Fibroblast of peridontal ligament (primary cell): ENCODE results near the gene SLC5A4.
"Not testable (repeated sequence)": the region's sequence is repeated elsewhere in the genome, so short reads cannot be mapped to it uniquely, and the experiment has no call there.

Experiments
- DNase-seq: peaks from one replicate; pipeline ENCODE4 v3.0.0-alpha.2; 2010; ENCODE audit errors: extremely low read depth

Gene SLC5A4

DNA sequence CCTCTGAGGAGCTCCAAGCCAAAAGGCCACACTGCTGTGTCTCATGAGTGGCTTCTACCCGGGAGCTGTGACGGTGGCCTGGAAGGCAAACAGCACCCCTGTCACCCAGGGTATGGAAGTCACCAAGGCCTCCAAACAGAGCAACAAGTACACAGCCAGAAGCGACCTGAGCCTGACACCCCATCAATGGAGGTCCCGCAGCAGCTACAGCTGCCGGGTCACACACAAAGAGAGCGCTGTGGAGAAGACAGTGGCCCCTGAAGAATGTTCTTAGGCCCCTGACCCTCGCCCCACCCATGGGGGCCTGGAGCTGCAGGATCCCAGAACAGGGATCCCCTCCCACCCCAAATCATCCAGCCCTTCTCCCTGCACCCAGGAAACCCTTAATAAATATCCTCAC is 55.2 kb downstream of the SLC5A4 start:
- DNase-seq, result no peak

DNA sequence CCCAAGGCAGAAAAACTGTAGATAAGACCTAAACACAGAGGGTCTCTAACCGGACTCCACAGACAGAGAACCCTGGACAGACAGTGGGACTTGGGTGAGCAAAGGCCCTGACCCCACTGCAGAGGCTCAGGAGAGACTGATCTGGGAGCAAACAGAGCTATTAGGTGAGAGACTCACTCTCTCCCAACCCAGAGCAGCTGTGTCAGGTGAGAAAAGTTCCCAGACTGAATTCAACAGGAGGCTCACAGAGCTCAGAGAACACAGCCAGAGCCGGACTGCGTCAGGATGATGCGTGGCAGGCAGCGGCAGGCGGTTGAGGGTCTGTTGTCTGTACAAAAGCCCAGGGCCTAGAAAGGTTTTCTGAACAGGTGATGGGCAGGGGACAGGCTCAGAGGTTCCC is 55.8 kb downstream of the SLC5A4 start:
- no peak for DNase-seq

DNA sequence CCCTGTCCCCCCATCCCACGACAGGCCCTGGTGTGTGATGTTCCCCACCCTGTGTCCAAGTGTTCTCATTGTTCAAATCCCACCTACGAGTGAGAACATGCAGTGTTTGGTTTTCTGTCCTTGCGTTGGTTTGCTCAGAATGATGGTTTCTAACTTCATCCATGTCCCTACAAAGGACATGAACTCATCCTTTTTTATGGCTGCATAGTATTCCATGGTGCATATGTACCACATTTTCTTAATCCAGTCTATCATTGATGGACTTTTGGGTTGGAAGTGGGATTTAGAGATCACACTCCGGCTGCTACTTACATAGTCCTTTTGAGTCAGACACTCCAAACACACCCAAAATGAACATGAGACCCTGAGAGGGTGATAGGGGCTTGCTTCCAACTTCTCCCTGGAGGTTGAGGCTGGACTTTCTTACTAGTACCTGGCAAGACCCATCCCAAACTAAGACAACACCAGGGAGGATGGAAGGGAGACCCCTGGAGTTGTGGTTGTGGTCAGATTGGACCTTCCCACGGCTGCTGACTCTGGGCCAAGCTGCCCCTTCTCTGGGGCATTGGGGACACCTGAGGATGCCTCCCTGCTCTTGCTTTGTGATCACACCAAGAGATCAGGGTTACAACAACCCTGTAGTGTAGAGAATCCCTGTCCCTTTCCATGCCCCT is 57.5 kb downstream of the SLC5A4 start:
- DNase-seq, result not testable (repeated sequence)

DNA sequence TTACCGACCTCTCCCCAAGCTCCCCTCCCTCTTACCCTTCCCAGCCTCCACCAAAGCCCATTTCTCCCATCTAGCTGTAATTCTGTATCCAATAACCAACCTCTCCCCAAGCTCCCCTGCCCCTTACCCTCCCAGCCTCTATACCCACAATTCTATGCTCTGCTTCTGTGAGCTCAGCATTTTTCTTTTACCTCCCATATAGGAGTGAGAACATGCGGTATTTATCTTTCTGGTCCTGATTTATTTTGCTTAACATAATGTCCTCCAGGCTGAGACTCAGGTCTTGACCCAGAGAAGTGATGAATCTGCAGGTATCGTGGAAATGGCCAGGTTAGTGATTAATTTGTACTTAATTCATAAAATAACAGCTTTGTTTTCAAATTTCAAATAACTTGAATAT is 59.2 kb downstream of the SLC5A4 start:
- DNase-seq, result not testable (repeated sequence)

DNA sequence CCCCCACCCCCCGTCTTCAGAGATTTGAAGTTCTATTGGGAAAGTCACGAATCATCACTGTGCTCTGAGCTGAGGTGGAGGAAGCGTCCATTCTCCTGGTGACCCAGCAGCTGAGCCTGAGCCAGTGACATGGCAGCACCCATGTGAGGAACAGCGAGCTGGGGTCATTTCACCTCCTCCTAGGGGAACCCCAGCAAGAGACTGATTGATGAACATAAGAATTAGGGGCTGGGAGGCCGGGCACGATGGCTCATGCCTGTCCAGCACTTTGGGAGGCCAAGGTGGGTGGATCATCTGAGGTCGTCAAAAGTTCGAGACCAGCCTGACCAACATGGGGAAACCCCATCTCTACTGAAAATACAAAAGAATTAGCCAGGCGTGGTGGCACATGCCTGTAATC is 61.8 kb downstream of the SLC5A4 start:
- not testable (repeated sequence) for DNase-seq

DNA sequence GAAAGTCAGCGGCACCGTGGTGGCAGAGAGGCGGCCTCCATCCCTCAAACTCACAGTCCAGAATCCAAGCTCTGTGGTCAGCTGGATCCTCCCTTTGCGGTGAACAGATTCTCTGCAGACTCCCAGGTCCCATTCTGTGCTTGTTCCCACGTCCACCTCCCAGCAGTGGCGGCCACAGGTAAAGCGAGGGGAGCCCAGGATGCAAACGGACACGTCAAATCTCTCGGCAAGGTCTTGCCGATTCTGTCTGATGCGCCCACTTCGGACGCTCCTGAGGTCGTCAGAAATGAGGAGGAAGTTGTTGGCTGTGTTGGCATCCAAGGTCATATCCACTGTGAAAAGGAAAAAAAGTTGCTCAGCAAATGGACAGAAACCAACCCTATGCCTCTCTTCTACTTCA is 64.1 kb downstream of the SLC5A4 start:
- not testable (repeated sequence) for DNase-seq

DNA sequence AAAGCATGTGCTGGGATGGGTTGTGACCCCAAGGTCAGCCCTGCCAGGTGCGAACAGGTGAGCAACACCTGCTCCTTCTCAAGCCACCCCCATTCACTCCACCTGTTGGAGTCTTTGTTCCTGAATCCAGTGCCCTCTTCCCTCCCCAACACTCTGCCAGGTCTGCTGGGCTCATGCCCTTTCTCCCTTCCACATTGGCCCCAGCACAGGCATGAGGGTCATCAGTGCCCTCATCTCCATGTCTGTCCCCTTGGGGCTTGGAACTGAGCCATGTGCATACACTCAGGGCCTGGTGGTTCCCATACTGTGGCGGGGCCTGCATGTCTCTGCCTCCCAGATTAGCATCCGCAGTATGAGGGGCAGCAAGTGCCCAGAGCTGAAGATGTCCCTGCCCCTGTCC is 69.3 kb downstream of the SLC5A4 start:
- no peak for DNase-seq

DNA sequence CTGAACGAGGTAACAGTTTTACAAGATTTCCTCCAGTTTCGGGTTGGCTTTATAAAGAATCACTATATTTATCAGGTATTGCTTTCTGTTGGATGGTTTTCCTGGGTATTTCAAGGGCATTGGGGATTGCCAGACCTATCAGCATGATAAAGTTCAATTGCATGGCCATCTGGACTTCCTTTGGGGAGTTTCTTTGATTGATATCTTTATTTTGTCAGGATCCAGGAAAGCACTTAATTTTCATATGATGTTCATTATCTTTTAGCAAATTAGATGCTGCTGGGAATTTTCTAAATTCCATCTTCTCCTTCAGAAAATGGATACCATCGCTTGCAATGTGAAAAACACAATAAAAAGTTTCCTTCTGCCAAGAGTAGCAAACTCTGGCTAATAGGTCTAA is 71.5 kb downstream of the SLC5A4 start:
- no peak for DNase-seq

DNA sequence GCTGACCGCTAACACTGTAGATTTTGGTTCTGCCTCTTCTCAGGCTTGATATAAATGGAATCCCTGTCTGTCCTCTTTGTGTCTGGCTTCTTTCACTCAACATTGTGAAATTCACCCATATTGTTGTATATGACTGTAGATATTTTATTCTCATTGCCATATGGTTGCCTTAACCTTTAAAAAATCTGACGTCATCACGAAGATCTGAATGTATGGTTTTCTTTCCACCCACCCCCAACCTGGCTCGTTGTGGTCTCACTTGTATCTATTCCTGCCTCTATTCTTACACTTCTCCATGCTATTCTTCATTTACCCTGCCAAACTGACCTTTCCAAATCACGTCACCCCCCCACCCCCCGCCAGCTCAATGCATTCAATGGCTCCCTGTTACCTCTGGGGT is 74.1 kb downstream of the SLC5A4 start:
- no peak for DNase-seq

DNA sequence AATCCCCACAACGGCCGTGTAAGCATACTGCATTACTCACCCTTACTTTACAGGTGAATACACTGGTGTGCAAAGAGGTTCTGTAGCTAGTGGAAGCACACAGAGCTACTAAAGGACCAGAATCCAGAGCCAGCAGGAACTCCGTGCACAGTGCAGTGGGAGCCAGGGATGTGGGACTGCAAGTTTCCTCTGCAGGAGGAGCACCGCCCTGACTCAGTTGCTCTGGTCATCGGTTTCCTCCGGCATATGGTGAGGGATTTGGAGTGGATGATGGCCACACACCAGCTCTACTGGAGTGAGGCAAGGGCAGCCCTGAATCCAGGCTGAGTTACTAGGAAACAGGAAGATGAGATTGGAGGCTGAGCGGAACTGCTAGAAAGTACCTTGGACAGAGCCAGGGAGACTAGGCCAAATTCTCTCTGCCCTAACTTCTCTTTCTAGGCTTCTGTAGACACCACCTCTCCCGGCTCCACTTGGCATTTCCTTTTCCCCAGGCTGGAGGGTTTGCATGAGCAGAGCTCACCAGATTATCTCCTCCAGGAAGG is 77.9 kb downstream of the SLC5A4 start:
- no peak for DNase-seq

DNA sequence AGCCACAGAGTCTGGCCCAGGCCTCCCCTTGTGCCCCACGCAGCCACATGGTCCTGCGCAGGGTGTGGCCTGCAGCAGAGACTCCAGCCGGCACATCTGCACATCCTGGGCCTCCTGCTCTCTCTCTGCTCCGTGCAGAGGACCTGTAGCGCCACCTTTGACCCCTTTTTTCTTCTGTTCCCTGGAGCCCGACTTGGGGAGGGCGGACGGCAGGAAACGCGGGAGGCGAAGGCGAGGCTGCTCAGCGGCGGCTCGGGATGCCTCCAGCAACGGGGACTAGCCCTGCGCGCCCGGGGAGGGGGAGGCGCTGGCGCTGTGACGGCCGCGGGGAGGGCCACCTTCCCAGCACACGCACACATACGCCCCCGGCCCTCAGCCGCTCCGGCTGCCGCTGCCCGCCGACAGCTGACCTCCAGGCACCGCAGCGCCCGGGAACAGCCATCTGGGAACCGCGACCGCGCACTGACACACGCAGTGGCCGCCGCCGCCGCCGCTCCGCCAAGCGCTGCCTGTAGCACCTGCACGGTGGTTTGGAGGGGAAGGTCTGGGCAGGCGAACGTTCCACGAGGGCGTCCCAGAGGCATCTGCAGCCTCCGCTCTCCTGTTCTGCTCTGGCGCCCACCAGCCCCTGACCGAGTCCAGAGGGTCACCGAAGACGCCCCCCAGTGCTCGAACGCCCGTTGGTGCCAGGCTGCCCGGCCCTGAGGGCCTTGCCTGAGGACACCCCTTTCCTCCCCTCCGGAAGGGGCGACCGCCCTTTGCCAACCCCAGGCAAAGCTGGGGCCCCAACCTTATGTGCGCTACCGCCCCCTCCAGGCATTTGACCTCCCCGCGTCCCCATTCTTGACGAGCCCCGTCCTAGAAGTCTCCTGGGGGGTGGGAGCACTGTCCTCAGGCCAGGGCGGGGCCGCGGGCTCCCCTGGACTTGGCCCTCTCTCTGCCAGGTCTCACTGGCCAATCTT is 79.2 kb downstream of the SLC5A4 start:
- DNase-seq, result no peak

DNA sequence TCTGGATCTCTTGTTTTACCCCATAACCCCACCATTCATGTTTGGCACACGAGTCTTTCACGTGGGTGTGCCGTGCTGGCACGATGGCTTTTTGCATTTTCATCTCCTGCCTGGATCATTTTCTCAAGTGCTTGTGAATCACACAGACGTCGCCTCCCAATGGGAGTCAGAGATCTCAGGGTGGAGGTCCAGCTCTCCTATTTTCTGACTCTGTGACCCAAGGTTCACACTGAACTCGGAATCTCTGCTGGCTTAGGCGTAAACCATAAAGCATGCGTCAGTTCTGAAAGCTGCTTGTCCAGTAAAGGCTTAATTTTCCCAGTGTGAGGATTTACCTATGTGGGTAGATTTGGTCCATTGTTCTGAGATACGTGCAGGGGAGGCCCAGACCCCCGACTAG is 80.0 kb downstream of the SLC5A4 start:
- DNase-seq, result no peak
